GM18858 (cell line): ENCODE data around the gene PAQR8.

Experiments used
- ATAC-seq: cut with Tn5 transposase; IDR thresholded peaks from one replicate; pipeline ENCODE4 v1.9.1; 2021; ENCODE audit not compliant: unreplicated experiment

Gene PAQR8

DNA sequence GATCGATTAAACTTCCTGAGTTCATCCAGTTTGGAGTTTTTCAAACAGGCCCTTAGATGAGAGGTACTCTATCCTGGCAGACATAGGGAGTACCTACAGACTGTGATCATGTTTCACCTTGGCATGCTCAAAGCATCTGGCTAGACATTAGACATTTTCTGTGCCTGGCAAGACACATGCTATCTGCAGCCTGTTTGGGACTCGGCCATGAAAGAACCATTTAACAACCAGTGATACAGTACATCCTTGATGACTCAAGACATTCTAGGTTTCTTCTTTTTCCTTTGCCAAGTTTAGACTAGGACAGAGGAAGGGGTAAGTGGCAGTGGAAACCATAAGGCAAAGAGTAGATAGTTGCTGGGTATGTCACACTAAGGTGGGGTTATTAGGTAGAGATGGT lies 15.4 kb upstream of the PAQR8 start:
- no peak for ATAC-seq

DNA sequence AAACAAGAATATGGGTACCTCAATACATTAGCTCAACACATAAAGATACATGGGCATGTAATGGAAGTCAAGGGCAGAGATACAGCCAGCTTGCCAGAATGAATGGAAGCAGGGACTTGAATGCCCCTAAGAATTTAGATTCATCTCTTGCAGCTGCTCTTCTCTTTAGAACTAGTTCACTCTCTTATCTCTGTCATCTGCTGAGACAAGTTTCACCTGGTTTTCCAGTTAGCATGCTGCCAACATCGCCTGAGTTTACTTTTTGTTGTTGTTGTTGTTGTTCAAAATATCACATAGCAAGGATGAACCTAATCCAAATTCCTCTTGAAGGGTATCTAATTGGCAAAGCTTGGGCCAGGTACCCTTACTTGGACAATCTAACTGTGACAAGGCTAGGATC lies 14.1 kb upstream of the PAQR8 start:
- ATAC-seq, result no peak

DNA sequence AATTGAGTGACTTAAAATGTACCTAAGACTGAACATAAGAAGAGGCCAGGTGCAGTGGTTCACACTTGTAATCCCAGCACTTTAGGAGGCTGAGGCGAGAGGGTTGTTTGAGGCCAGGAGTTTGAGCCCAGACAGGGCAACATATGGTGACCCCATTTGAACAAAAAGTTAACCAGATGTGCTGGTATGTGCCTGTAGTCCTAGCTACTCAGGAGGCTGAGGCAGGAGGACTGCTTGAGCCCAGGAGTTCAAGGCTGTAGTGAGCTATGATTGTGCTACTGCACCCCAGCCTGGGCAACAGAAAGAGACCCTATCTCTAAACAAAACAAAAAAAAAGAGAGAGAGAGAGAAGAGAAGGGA lies 10.1 kb upstream of the PAQR8 start:
- ATAC-seq, result no peak

DNA sequence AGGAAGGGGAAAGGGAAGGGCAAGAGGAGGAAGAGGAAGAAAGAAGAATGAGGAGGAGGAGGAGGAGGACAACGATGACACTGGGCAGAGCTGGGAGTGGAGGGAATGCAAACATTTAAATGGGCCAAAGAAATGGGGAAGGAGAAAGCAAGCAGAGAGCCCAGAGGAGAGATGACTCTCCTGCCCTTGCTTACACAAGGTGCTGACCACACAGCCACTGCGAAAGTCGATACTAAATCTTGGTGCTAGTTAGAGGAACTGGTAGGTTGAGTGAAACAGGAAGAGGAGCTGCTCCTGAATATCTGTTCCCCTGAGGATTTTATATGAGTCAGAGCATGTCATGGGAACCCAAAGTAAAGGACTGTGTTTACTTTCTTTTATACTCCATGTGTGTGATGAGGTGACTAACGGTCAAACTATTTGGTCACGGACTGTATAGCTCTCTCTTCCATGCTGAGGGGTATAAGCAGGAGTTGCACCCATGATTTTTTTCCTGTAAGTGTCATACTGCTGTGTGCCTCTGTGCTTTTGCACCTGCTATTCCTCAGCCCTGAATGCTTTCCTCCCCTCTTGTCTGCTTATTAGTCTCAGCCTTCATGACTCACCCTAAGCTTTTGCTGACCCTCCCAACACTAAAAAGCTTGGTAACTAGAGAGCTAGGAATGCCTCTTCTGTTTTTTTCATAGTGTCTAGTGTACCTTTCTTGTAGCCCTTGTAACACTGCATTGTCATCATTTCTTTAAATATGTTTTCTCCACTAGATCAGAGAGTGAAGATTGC lies 9.5 kb upstream of the PAQR8 start:
- ATAC-seq, result peak; percentile 96

DNA sequence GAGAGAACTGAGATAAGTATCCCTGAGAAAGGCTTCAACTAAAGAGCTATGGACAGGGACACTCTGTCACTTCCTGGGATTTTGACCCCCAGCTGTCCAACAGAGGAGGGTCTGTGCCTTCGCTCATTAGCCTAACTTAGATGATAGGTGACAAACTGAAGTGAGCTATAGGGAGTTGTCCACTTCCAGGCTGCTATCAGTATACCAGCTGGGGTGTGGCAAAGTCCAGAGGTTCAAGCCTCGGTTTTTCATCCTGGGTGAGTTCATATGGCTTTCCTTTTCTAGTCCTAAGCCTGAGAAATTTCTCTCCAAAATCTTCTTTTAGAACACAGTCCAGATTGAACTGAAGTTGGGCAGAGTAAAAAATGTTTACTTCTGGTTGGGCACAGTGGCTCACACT lies 5.9 kb upstream of the PAQR8 start:
- ATAC-seq, result no peak

DNA sequence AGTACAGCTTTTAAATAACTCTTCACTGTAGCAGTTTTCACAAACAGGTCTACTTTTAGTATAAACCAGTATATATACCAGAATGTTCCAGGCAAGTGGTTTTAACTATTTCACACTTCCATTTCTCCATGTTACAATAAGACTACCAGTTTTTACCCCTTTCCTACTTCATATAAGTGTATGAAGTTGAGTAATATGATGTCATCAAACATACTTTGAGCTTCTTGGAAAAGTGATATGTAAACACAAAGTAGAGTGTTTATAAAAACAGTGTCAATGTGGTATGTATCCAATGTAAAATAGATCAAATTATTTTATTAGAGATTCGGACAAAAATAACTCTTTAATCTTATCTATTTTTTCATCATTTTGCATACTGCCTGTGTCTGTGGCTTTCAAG lies 2.5 kb upstream of the PAQR8 start:
- ATAC-seq, result no peak

DNA sequence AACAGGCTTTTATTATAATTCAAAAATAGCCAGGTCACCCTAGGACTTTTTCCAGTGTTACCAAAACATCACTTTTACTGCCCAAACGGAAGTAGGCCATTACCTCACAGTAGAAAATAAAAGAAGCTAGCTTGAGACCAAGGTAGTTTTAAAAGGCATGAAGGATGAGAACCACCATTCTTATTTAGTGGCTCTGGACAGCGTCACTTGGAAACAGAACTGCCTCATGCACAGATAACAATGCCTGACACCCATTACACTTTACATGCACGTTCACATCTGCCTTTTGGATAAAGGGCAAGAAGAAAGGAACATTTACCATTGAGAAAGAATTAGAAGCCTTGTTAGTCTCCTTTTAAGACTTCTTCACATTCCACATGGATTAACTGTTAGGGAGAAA lies 1.9 kb upstream of the PAQR8 start:
- no peak for ATAC-seq

DNA sequence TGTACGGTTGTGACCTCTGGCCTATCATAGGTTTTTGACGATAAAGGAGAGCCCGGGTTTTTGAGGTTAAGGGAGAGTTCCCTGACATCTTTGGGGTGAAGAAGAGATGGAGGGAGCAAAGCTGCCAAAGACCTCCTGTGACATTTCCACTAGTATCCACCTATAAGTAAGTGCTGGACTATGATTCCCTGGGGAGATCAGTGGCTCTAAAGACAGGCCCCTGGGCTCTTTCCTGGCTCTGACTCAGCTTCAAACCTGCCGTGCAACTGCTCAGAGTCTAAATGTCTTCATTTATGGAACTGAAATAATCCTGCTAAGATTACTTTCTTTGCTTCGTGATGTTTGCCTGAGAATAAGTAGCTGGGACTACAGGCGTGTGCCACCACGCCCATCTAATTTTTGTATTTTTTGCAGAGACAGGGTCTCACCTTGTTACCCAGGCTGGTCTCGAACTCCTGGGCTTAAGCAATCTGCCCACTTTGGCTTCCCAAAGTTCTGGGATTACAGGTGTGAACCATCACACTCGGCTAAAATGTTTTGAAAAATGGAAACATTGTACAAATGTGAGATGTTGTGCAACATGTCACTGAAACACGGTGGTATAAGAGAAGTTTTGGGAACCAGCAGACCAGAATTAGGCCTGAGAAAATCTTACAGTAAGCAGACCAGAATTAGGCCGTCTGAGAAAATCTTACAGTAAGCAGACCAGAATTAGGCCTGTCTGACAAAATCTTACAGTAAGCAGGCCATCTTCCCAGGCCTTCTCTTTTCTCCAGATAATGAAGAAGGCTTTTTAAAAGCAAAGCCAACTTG lies 1.1 kb upstream of the PAQR8 start:
- no peak for ATAC-seq

DNA sequence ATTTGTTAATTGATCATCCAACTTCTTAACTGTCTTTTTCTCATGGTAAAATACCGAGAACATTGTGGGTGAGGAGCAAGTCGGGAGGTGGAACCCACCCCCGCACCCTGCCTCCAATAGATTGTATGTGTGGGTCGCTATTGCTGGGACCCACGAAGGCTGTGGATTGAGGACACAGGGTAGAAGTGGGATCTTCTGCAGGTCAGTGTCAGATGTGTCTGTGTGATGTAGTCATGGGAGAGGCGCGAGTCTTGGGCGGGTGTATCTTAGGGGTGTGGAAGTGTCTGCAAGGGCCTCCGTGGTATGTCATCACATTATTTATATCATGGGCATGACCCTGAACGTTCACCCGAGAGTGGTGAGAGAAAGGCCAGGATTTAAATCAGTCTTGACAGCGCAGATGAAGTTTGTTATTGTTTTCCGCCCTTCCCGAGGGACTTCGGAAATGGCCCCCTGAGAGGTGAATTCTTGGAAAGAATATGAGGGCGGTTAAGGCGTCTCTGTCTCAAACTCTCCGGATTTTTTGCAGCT lies 472 bp upstream of the PAQR8 start:
- ATAC-seq, result no peak

DNA sequence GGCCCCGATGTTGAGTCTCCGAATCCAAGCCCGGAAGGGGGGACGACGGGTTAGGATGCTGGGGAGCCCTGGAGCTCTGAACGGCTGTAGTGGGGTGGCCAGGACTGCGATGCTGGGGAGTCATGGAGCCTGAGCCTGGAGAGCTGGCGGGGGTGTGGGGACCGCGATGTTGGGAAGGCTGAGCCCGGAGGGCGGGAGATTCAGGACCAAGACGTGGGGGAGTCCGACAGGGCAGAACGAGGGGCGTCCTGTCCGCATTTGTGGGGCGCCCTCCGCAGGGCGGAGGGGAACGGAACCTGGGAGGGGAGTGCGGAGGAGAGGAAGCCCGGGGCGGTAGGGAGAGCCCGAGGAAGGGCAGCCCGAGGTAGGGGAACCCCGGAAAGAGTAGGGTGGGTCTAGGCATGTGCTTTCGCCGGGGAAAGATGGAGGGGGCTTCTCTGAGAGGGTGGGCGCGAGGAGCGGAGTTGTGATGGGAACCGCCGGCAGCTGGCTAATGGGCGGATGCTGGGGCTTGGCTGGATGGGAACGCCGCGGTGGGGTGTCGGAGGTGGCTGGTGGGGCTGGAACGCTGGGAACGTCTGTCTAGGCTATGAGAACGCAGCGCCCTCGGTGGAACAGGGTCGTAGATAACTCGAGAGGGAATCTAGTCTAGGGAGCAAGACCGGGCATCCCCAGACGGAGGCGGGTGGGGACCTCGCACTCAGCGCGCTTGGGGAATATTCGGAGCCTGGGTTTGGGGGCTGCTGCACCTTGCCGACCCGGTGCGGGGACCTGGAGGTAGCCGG lies 684 bp downstream of the PAQR8 start:
- peak; percentile 21 for ATAC-seq

DNA sequence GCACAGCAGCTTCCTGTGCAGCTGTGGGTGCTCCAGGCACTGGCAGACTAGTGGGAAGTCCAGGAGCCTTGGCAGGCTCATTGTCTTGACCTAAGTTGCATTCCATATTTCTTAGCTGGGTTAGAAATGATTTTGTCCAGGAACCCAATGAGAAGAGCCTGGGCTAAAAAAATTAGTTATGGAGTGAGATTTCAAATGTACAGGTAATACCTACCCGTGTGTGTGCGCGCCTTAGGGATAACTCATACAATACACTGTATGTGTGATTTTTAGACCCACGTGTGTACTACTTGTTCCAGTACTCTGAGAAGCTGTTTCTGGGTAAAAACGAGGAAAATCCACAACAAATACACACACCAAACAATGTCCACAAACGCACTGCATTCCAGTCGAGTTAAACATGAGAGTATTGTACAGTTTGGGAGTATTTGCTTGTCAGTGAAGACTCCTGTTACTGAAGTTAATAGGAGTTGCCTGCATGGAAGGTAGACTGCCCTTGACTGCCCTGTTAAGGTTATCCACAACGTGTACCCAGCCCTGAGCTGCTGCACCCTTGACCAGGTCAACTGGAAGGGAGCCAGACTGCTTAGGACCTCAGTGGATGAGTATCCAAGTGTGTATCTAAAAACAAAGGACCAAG lies 1.4 kb downstream of the PAQR8 start:
- ATAC-seq, result no peak

DNA sequence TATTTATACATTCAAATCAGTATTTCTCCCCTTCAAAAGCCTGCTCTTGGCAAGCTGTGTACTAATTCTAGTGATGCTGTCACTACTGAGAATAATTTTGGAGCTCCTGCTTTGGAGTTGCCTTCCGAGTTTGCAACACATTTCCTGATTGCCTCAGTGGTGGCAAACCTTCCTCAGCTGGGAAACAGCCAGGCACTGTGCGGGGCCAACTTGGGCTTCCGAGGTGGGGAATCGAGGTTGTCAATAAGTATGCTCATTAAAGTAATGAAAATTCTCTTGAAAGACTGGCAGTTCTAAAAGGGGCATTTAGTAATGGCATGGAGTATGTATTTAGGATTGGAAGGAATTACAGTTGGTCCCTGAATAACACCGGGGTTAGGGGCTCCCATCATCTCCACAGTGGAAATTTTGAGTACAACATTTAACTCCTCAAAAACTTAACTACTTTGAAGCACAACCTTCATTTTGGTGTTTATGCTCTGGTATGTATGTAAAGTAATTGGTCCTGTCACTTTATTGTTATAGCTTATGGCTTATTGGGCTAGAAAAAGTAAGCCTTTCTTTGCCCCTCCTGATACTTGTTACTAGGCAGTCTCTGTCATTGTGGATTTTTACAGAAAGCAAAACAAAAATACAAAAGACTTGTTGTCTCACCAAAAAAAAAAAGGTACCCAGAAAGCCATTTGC lies 2.7 kb downstream of the PAQR8 start:
- no peak for ATAC-seq

DNA sequence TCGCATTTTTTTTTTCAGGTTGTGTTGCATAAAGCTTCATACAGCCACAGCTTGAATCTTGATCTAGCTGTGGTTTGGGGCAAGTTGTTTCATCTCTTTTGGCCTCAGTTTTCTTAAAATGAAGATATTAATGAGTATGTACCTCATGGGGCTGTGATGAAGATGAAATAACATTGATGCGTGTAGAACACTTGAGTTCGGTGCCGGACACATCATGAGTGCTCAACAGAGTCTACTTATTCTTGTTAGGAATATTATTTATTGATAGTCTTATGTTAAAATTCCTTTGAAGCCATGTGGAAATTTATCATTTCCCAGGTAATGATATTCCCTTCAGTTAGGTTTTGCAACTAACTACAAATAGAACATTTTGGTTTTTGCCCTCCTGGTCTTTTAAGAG lies 3.4 kb downstream of the PAQR8 start:
- ATAC-seq, result no peak

DNA sequence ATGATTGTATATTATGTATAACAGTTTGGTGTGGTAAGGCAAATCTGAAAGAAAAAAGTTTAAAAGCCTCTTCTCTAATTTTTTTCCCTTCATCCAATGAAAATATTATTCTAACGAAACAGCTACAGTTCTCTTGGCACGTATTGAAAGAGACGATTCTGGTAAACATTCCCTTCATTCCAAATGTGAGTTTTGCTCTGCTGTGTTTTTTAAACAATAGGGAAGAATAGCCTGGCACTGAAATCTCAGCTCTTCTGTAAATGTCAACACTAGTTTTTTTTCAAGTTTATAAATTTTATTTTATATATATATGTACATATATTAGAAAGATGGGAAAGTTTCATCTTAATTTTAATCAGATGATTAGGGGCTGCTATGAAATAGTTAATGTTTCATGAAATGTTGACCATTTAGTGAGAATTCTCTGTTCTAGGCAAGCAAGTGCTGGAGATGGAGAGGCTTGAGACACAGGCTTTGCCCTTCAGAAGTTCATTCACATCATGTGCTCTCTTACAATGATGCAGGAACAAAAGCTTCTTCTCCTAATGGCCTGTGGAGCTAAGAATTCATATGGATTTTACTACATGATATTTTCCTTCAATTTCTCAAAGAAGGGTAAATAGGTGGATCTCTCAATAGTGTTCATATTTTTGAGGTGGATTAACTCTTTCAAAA lies 4.1 kb downstream of the PAQR8 start:
- no peak for ATAC-seq

DNA sequence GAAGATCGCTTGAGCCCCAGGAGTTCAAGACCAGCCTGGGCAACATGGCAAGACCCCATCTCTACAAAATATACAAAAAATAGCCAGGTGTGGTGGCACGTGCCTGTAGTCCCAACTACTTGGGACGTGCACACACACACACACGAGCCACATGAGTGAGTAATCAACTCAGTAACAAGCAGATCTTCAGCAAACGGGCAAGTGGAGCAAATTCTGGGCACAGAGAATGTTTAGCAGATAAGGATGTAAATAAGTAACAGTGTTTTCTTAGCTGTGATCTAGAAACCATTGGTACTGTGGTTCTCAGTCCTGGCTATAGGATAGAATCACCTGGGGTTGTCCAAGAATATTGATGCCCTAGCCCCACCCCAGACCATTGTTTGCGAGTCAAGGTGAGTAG lies 6.1 kb downstream of the PAQR8 start:
- ATAC-seq, result no peak

DNA sequence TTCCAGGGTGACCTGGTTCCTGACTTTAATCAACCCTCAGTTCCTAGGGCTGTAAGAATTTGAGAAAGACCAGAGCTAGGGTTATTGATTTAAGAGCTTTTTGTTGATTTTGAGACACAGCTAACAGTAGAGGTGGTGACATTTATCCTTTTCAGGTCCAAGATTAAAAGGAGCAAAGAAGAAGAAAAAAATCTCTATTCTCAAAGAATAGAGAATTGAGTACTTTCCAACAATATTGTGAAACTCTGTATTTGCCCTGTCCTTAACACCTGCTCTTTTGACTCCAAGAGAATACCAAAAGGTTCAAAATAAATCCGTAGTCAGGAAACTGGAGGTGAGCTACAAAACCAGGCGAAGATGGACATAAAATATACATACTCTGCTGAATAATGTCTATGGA lies 7.3 kb downstream of the PAQR8 start:
- ATAC-seq, result no peak

DNA sequence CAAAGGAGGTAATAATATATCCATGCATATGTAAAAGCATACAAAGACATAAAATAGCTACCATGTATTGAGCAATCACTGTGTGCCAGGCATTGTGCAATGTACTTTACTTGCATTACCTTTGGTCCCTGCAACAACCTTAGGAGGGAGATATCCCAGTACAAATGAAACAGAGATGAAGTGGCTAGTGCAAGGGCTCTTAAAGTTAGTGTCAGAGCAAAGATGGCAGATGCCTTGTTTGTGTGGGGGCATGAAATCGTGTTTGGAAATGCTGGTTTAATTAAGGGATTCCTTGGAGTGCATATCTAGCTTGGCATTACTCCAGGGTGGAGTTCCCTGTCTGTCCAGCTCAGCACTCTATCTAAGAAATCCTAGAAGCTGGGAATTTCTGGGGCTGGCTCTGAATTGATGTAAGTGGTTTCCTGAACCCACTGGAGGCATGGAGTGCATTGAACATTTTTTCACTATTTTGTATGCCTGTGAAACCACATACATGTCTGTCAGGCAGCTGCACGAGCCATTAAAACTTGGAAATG lies 9.8 kb downstream of the PAQR8 start:
- ATAC-seq, result no peak

DNA sequence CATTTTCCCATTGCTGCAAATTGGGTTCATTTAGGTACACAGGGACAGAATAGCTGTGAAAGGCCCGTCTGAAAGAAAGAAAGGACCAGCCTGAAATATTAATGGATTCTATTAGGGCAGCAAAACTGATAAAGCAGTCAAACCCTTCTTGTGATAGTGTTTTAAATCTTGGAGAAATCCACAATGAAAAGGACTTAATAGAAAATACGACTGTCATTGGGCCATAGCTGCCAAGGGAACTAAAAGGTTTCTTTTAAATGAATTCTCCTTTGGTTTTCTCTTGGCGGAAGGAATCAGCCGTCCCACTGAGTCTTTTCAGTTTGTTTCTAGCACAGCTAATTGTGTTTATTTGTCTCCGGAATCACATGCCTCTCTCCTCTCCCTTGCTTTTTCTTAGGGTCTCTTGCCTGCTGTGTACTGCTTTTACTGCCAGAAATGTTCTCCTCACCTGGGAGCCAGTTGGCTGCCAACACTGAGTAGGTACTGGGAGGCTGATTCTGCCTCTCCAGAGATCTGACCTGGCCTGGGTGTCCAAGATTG lies 11.3 kb downstream of the PAQR8 start:
- no peak for ATAC-seq

DNA sequence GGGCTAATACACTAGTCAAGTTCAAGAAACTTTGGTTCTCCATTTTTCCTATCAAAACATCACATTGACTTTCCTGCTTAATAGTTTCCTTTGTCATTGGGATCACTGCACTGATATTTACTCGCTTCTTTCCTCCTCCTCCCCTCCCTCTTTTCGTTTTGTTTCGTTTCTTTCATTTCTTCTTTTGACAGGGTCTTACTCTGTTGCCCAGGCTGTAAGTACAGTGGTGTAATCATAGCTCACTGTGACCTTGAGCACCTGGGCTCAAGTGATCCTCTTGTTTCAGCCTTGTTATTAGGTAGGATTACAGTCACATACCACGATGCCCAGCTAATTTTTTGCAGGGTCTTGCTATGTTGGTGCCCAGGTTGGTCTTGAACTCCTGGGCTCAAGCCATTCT lies 12.3 kb downstream of the PAQR8 start:
- no peak for ATAC-seq
